HepG2 (cell line): ENCODE measurements around the gene OR2B2. TPM values are rescaled to one million over a fixed set of nuclear protein-coding genes. Genes with fewer than 3 reads are reported as not detected.

Experiments used
- CBX5 ChIP-seq: sonication (generic); formaldehyde crosslinking; IDR thresholded peaks from 2 replicates; pipeline ENCODE4 v1.4.0; 2020; ENCODE audit warnings: missing genetic modification reagents, borderline replicate concordance
- ISL2 ChIP-seq: sonication (generic); formaldehyde crosslinking; IDR thresholded peaks from 2 replicates; pipeline ENCODE4 v1.5.0; 2020; ENCODE audit warnings: missing genetic modification reagents
- KAT8 ChIP-seq: IDR thresholded peaks from 2 replicates; pipeline ENCODE4 v1.6.1; 2016; ENCODE audit warnings: missing genetic modification reagents, missing compliant biosample characterization
- KLF9 ChIP-seq: IDR thresholded peaks from 2 replicates; pipeline ENCODE4 v1.6.1; 2016; ENCODE audit warnings: low read depth
- MTA3 ChIP-seq: sonication (generic); formaldehyde crosslinking; IDR thresholded peaks from 2 replicates; pipeline ENCODE4 v1.4.0; 2020; ENCODE audit warnings: missing genetic modification reagents
- NFE2 ChIP-seq: sonication (generic); formaldehyde crosslinking; IDR thresholded peaks from 2 replicates; pipeline ENCODE4 v1.4.0; 2020; ENCODE audit warnings: missing genetic modification reagents
- RELA ChIP-seq: sonication (generic); formaldehyde crosslinking; IDR thresholded peaks from 2 replicates; pipeline ENCODE4 v1.4.0; 2020; ENCODE audit warnings: missing genetic modification reagents
- ZBTB20 ChIP-seq: sonication (generic); formaldehyde crosslinking; IDR thresholded peaks from 2 replicates; pipeline ENCODE4 v1.8.1; 2023; ENCODE audit warnings: missing genetic modification reagents, low read depth, mild to moderate bottlenecking, borderline replicate concordance
- ZBTB3 ChIP-seq: sonication (generic); formaldehyde crosslinking; IDR thresholded peaks from 2 replicates; pipeline ENCODE4 v1.4.0; 2020; ENCODE audit warnings: low read depth, mild to moderate bottlenecking, moderate library complexity, missing genetic modification reagents, borderline replicate concordance
- ZNF557 ChIP-seq: sonication (generic); formaldehyde crosslinking; IDR thresholded peaks from 2 replicates; pipeline ENCODE4 v1.4.0; 2020; ENCODE audit warnings: missing genetic modification reagents
- ZNF703 ChIP-seq: sonication (generic); formaldehyde crosslinking; IDR thresholded peaks from 2 replicates; pipeline ENCODE4 v1.5.1; 2020; ENCODE audit warnings: missing genetic modification reagents, mild to moderate bottlenecking, moderate library complexity, borderline replicate concordance
- ZNF761 ChIP-seq: sonication (generic); formaldehyde crosslinking; conservative IDR thresholded peaks from 2 replicates; pipeline ENCODE4 v1.4.0; 2020; ENCODE audit warnings: mild to moderate bottlenecking, missing genetic modification reagents
- ZNF775 ChIP-seq: sonication (generic); formaldehyde crosslinking; IDR thresholded peaks from 2 replicates; pipeline ENCODE4 v1.4.0; 2020; ENCODE audit warnings: missing genetic modification reagents, mild to moderate bottlenecking, moderate library complexity, borderline replicate concordance
- polyA plus RNA-seq, 8 experiments: library from polyadenylated mRNA; depleted of rRNA in 3 of 8; stranded (reverse) in 7 of 8; unstranded in 1 of 8; fragments of >200 nt; fragmentation: Illumina TruSeq in 4 of 8; extraction: Trizol in 4 of 8; gene quantifications; 2 replicates each; pipeline versions ENCODE4 v1.2.1 to v1.2.3, GENCODE V29; 2011 to 2016; ENCODE audit warnings: low read depth in 4 of 8, missing spikeins in 1 of 8, mixed read lengths in 1 of 8; ENCODE audit not compliant: insufficient read depth in 1 of 8
- total RNA-seq, 5 experiments: library from RNA; depleted of rRNA; stranded (reverse); fragments of >200 nt; fragmentation: Illumina TruSeq; extraction: Trizol; gene quantifications; 2 replicates each; pipeline ENCODE4 v1.2.3, GENCODE V29; 2016; ENCODE audit warnings: low read depth in 1 of 5
- TF ChIP-seq, protein P1 (sequence below): sonication (generic); formaldehyde crosslinking; IDR thresholded peaks from 2 replicates; pipeline ENCODE4 v1.5.0; 2020; ENCODE audit warnings: missing genetic modification reagents, mild to moderate bottlenecking, borderline replicate concordance
- TF ChIP-seq, protein P2 (sequence below): sonication (generic); formaldehyde crosslinking; IDR thresholded peaks from one replicate; pipeline ENCODE4 v1.5.1; 2020; ENCODE audit warnings: mild to moderate bottlenecking, missing genetic modification reagents; ENCODE audit errors: not compliant biosample characterization

The OR2B2 gene
- total and polyA plus RNA-seq, 2 of the 13 experiments (the other 11 are each of a cell fraction or from before 2014, with no cell fraction given): not detected

DNA sequence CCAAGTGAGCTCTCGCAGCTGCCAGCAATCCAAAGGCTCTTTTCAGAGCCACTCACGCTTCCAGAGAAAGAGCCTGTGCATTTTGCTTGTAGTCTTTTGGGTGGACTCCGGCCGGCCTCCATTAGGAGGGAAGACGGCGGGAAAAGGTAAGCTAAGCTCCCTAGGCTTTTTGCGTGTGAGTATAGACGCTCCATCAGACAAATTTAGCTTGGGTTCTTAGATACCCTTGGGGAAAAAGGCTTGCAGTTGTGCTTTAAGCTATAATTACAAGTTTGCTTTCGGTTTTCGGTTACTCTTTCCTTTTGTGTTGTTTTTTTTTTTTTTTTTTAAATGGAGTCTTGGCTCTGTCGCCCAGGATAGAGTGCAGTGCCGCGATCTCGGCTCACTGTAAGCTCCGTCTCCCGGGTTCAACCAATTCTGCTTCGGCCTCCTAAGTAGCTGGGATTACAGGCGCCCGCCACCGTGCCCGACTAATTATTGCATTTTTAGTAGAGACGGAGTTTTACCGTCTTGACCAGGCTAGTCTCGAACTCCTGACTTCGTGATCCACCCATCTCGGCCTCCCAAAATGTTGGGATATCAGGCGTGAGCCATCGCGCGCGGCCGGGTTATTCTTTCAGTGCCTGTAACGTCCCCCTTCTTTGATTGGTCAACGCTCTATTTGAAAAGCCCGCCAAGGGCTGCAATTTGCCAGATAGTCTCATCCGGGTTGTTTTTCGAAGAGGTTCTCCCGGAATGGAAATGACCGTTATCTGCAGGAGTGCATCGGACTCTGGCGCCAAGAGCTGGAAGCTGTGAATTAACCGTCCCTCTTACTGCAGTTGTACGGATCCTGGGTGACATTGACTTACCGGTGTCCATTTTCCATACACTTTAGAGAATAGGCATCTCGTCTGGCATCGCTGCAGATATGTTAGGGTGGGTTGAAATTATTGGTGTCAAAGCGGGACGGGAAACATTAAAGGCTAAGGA, 18.1 kb downstream of the OR2B2 start (continued):
- TF ChIP-seq KLF9 (no peak), RELA (0 out of 2 replicates have a peak, but pooled peaks have one; percentile 71), NFE2 (CRISPR knock-in tag) (no peak), ZNF557 (CRISPR knock-in tag) (no peak), ZBTB20 (CRISPR knock-in tag) (no peak), ZNF703 (CRISPR knock-in tag) (no peak), KAT8 (peak; percentile 39; the same call in 1 of the 2 replicates), ISL2 (CRISPR knock-in tag) (peak; percentile 51; the same call in 1 of the 2 replicates), ZNF761 (CRISPR knock-in tag) (no peak), MTA3 (CRISPR knock-in tag) (no peak), ZNF775 (CRISPR knock-in tag) (no peak), ZBTB3 (no peak), CBX5 (CRISPR knock-in tag) (no peak; the same call in 1 of the 2 replicates)
- TF ChIP-seq, protein P1, sequence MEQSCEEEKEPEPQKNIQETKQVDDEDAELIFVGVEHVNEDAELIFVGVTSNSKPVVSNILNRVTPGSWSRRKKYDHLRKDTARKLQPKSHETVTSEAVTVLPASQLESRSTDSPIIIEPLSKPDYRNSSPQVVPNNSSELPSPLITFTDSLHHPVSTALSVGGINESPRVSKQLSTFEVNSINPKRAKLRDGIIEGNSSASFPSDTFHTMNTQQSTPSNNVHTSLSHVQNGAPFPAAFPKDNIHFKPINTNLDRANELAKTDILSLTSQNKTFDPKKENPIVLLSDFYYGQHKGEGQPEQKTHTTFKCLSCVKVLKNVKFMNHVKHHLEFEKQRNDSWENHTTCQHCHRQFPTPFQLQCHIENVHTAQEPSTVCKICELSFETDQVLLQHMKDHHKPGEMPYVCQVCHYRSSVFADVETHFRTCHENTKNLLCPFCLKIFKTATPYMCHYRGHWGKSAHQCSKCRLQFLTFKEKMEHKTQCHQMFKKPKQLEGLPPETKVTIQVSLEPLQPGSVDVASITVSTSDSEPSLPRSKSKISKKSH (CRISPR knock-in tag): 0 out of 2 replicates have a peak, but pooled peaks have one; percentile 13
- TF ChIP-seq, protein P2, sequence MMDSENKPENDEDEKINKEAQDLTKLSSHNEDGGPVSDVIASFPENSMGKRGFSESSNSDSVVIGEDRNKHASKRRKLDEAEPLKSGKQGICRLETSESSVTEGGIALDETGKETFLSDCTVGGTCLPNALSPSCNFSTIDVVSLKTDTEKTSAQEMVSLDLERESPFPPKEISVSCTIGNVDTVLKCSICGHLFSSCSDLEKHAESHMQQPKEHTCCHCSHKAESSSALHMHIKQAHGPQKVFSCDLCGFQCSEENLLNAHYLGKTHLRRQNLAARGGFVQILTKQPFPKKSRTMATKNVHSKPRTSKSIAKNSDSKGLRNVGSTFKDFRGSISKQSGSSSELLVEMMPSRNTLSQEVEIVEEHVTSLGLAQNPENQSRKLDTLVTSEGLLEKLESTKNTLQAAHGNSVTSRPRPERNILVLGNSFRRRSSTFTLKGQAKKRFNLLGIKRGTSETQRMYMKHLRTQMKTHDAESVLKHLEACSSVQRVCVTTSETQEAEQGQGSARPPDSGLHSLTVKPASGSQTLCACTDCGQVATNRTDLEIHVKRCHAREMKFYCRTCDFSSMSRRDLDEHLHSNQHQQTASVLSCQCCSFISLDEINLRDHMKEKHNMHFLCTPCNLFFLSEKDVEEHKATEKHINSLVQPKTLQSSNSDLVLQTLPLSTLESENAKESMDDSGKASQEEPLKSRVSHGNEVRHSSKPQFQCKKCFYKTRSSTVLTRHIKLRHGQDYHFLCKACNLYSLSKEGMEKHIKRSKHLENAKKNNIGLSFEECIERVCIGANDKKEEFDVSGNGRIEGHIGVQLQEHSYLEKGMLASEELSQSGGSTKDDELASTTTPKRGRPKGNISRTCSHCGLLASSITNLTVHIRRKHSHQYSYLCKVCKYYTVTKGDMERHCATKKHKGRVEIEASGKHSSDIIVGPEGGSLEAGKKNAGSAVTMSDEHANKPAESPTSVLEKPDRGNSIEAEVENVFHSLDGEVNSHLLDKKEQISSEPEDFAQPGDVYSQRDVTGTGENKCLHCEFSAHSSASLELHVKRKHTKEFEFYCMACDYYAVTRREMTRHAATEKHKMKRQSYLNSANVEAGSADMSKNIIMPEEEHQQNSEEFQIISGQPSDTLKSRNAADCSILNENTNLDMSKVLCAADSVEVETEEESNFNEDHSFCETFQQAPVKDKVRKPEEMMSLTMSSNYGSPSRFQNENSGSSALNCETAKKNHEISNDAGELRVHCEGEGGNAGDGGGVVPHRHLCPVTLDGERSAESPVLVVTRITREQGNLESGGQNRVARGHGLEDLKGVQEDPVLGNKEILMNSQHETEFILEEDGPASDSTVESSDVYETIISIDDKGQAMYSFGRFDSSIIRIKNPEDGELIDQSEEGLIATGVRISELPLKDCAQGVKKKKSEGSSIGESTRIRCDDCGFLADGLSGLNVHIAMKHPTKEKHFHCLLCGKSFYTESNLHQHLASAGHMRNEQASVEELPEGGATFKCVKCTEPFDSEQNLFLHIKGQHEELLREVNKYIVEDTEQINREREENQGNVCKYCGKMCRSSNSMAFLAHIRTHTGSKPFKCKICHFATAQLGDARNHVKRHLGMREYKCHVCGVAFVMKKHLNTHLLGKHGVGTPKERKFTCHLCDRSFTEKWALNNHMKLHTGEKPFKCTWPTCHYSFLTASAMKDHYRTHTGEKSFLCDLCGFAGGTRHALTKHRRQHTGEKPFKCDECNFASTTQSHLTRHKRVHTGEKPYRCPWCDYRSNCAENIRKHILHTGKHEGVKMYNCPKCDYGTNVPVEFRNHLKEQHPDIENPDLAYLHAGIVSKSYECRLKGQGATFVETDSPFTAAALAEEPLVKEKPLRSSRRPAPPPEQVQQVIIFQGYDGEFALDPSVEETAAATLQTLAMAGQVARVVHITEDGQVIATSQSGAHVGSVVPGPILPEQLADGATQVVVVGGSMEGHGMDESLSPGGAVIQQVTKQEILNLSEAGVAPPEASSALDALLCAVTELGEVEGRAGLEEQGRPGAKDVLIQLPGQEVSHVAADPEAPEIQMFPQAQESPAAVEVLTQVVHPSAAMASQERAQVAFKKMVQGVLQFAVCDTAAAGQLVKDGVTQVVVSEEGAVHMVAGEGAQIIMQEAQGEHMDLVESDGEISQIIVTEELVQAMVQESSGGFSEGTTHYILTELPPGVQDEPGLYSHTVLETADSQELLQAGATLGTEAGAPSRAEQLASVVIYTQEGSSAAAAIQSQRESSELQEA (CRISPR knock-in tag): no peak
